PC-9 (cell line): Measurements from ENCODE around the gene OR10J5.

Experiments
- CTCF ChIP-seq: fragments of 200-600 bp; sonication (generic); conservative IDR thresholded peaks from 2 replicates; pipeline ENCODE4 v1.6.1; 2017; ENCODE audit warnings: mixed run types, antibody characterized with exemption, mild to moderate bottlenecking, moderate library complexity
- EZH2 ChIP-seq: fragments of 200-600 bp; sonication (generic); IDR thresholded peaks from 2 replicates; pipeline ENCODE4 v1.8.0; 2017; ENCODE audit warnings: antibody characterized with exemption, low read depth

- no peak for TF ChIP-seq CTCF
- TF ChIP-seq EZH2, result no peak
Observed at GRCh38 chr1:159584536-159584935, 48.7 kb upstream of the OR10J5 start.
